ENCODE measurements around the gene TTLL5.

DNA sequence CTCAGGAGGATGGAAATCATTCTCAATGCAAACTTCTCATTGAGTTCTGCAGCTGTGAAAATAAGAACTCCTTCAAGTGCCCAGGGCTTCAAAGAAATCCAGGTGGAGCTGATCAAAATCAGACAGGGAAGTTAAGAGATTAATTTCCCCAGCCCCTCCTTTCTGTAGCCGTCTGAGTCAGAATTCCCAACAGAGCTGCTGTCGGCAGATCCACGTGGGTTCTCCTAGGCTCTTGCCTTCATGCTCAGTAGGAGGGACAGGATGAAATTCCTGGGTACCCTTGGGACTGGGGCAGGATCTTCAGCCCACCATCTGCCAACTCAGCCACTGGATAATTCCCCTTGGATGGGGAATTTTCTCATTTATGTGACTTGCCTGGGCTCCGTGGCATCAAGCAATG is 307.4 kb downstream of the TTLL5 start:
- TF ChIP-seq, protein P1, sequence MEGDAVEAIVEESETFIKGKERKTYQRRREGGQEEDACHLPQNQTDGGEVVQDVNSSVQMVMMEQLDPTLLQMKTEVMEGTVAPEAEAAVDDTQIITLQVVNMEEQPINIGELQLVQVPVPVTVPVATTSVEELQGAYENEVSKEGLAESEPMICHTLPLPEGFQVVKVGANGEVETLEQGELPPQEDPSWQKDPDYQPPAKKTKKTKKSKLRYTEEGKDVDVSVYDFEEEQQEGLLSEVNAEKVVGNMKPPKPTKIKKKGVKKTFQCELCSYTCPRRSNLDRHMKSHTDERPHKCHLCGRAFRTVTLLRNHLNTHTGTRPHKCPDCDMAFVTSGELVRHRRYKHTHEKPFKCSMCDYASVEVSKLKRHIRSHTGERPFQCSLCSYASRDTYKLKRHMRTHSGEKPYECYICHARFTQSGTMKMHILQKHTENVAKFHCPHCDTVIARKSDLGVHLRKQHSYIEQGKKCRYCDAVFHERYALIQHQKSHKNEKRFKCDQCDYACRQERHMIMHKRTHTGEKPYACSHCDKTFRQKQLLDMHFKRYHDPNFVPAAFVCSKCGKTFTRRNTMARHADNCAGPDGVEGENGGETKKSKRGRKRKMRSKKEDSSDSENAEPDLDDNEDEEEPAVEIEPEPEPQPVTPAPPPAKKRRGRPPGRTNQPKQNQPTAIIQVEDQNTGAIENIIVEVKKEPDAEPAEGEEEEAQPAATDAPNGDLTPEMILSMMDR (conservative IDR thresholded peaks at IDR 0.05; ENCODE audit: low read depth, low read length), result no peak
- no peak for TF ChIP-seq EZH2 (IDR thresholded peaks at IDR 0.05; ENCODE audit: low read length, unreplicated experiment)

Measured in PC-3 (cell line).